CD4-positive, alpha-beta T cell treated with Interleukin-6 for 4 hours (primary cell): ENCODE data around the gene SGCD.

Source experiments
- DNase-seq: peaks from one replicate; pipeline ENCODE4 v3.0.0-alpha.2; 2020; ENCODE audit warnings: mixed read lengths

Gene SGCD

GRCh38 chr5:156405988-156406387 is 79.0 kb downstream of the SGCD start:
- DNase-seq: no peak

GRCh38 chr5:156407251-156407650 is 80.3 kb downstream of the SGCD start:
- DNase-seq: no peak

- no peak for DNase-seq
Measured at GRCh38 chr5:156409834-156410233, 82.9 kb downstream of the SGCD start.

GRCh38 chr5:156411185-156411613 is 84.2 kb downstream of the SGCD start:
- DNase-seq: no peak

- DNase-seq: no peak
Measured at GRCh38 chr5:156411957-156412356, 85.0 kb downstream of the SGCD start.

- DNase-seq: no peak
Measured at GRCh38 chr5:156414391-156414790, 87.4 kb downstream of the SGCD start.

GRCh38 chr5:156419661-156420060 is 92.7 kb downstream of the SGCD start:
- DNase-seq: no peak

GRCh38 chr5:156420665-156421064 is 93.7 kb downstream of the SGCD start:
- no peak for DNase-seq

- DNase-seq: no peak
Measured at GRCh38 chr5:156421798-156422197, 94.8 kb downstream of the SGCD start.

- no peak for DNase-seq
Measured at GRCh38 chr5:156423597-156423996, 96.6 kb downstream of the SGCD start.

- no peak for DNase-seq
Measured at GRCh38 chr5:156427315-156427714, 100.4 kb downstream of the SGCD start.

- no peak for DNase-seq
Measured at GRCh38 chr5:156431956-156432829, 105.2 kb downstream of the SGCD start.

GRCh38 chr5:156432830-156433105 is 105.8 kb downstream of the SGCD start:
- DNase-seq: no peak

- no peak for DNase-seq
Measured at GRCh38 chr5:156434471-156434870, 107.5 kb downstream of the SGCD start.

GRCh38 chr5:156435101-156435500 is 108.1 kb downstream of the SGCD start:
- DNase-seq: no peak

- DNase-seq: no peak
Measured at GRCh38 chr5:156438076-156438475, 111.1 kb downstream of the SGCD start.

- no peak for DNase-seq
Measured at GRCh38 chr5:156444753-156445291, 117.9 kb downstream of the SGCD start.

GRCh38 chr5:156446526-156446925 is 119.6 kb downstream of the SGCD start:
- no peak for DNase-seq

- no peak for DNase-seq
Measured at GRCh38 chr5:156450778-156451177, 123.8 kb downstream of the SGCD start.

- DNase-seq: no peak
Measured at GRCh38 chr5:156451505-156451904, 124.5 kb downstream of the SGCD start.

GRCh38 chr5:156456857-156457256 is 129.9 kb downstream of the SGCD start:
- no peak for DNase-seq

GRCh38 chr5:156459812-156460385 is 132.9 kb downstream of the SGCD start:
- DNase-seq: no peak

- DNase-seq: no peak
Measured at GRCh38 chr5:156460471-156460870, 133.5 kb downstream of the SGCD start.

- DNase-seq: no peak
Measured at GRCh38 chr5:156466871-156467270, 139.9 kb downstream of the SGCD start.
